NCI-H2171 (cell line): Measurements from ENCODE around the gene PNPLA2.

Experiments
- DNase-seq: peaks from one replicate; lab custom pipeline; 2025; lab: John Stamatoyannopoulos, UW

Gene PNPLA2

GRCh38 chr11:816433-816779 lies 2.3 kb upstream of the PNPLA2 start:
- DNase-seq, result no peak

- DNase-seq, result peak; percentile 77
These were observed 616 bp downstream of the PNPLA2 start for GRCh38 chr11:819129-819931.

- peak; percentile 57 for DNase-seq
These were observed 1.4 kb downstream of the PNPLA2 start for GRCh38 chr11:819943-820649.

- DNase-seq, result no peak
These were observed 2.2 kb downstream of the PNPLA2 start for GRCh38 chr11:820655-821511.

GRCh38 chr11:821512-822371 lies 3.0 kb downstream of the PNPLA2 start:
- DNase-seq, result no peak

- DNase-seq, result no peak
These were observed 5.0 kb downstream of the PNPLA2 start for GRCh38 chr11:823441-824291.

- no peak for DNase-seq
These were observed 5.7 kb downstream of the PNPLA2 start for GRCh38 chr11:824292-824880.

- no peak for DNase-seq
These were observed 6.2 kb downstream of the PNPLA2 start for GRCh38 chr11:824942-825341.

- no peak for DNase-seq
These were observed 6.9 kb downstream of the PNPLA2 start for GRCh38 chr11:825366-826226.

GRCh38 chr11:826227-826621 lies 7.5 kb downstream of the PNPLA2 start:
- no peak for DNase-seq

GRCh38 chr11:826836-827145 lies 8.1 kb downstream of the PNPLA2 start:
- no peak for DNase-seq

GRCh38 chr11:827146-827896 lies 8.6 kb downstream of the PNPLA2 start:
- DNase-seq, result no peak

- DNase-seq, result no peak
These were observed 9.1 kb downstream of the PNPLA2 start, which contains the start of gene CRACR2B for GRCh38 chr11:827897-828192. Gene CRACR2B, plus strand, starts transcription at chr11:827919. Its CDS starts 689 bp downstream, at chr11:828608.

GRCh38 chr11:828506-829175 lies 9.9 kb downstream of the PNPLA2 start:
- no peak for DNase-seq

- DNase-seq, result no peak
These were observed 10.6 kb downstream of the PNPLA2 start for GRCh38 chr11:829176-829846.

- DNase-seq, result no peak
These were observed 11.2 kb downstream of the PNPLA2 start for GRCh38 chr11:829847-830294.

GRCh38 chr11:830295-831117 lies 11.8 kb downstream of the PNPLA2 start:
- DNase-seq, result peak; percentile 66
